Vagina (tissue), 2 donors: Measurements from ENCODE around the gene INPP5K. TPM values are rescaled to one million over a fixed set of nuclear protein-coding genes. Genes with fewer than 3 reads are reported as not detected.

ENCODE experiments used
- DNase-seq, 2 donors: peaks; one replicate each; pipeline ENCODE4 v3.0.0-alpha.2; 2017; ENCODE audit errors: extremely low spot score in 2 of 2
- H3K27ac ChIP-seq: fragments of 200-600 bp; sonication (generic); one replicate; pipeline ENCODE4 v1.5.1; 2019
- H3K27me3 ChIP-seq: fragments of 200-600 bp; sonication (generic); one replicate; pipeline ENCODE4 v1.5.1; 2019
- H3K36me3 ChIP-seq, 2 donors: fragments of 200-600 bp; sonication (generic); one replicate each; pipeline ENCODE4 v1.5.1; 2017 to 2019
- H3K4me1 ChIP-seq: fragments of 200-600 bp; sonication (generic); one replicate; pipeline ENCODE4 v1.5.1; 2019
- H3K4me3 ChIP-seq, 2 donors: fragments of 200-600 bp; sonication (generic); 1 replicate in 1 of 2; 2 replicates in 1 of 2; pipeline ENCODE4 v1.5.1; 2016 to 2019
- H3K9me3 ChIP-seq: fragments of 200-600 bp; sonication (generic); one replicate; pipeline ENCODE4 v1.5.1; 2019
- POLR2A ChIP-seq, 2 donors: fragments of 450-650 bp; IDR thresholded peaks; one replicate each; pipeline ENCODE4 v1.6.1; 2017; ENCODE audit warnings: antibody characterized with exemption in 2 of 2, mild to moderate bottlenecking in 2 of 2, moderate library complexity in 2 of 2
- POLR2AphosphoS5 ChIP-seq, 2 donors: sonication (generic); formaldehyde crosslinking; IDR thresholded peaks; one replicate each; pipeline ENCODE4 v1.9.0; 2017; ENCODE audit warnings: antibody characterized with exemption in 2 of 2, mild to moderate bottlenecking in 2 of 2, low read depth in 1 of 2; ENCODE audit not compliant: insufficient read depth in 1 of 2
- intact Hi-C: fragments of 100-400 bp; cut with DNase I; formaldehyde crosslinking; loops from one replicate; pipeline ENCODE4 v1.15.1; 2023
- total RNA-seq: library from RNA; depleted of rRNA; stranded (reverse); fragments of >200 nt; gene quantifications from one replicate; pipeline ENCODE4 v1.2.3, GENCODE V29; 2016
- TF ChIP-seq, protein P1 (sequence below), 3 experiments: fragments of 450-650 bp in 2 of 3; fragments of 200-600 bp in 1 of 3; sonication (generic) in 1 of 3; IDR thresholded peaks; one replicate each; pipeline ENCODE4 v1.5.1; 2017 to 2019; ENCODE audit warnings: antibody characterized with exemption in 3 of 3, mild to moderate bottlenecking in 2 of 3, moderate library complexity in 2 of 3

Gene INPP5K
- total RNA-seq, 1 donor from 2014 or later = 96.0 TPM

GRCh38 chr17:1546292-1546922 lies 30.0 kb upstream of the INPP5K start:
- DNase-seq = no peak
- Histone ChIP-seq H3K9me3 (no peaks in the 10 kb centered on the region), H3K4me1 (peaks cover 6% of the 10 kb centered on the region), H3K4me3 (no peak overlapping the region), H3K27ac (no peak overlapping the region), H3K27me3 (no peaks in the 10 kb centered on the region), H3K36me3 (peaks cover 2 to 56% of the 10 kb centered on the region in 2 donors)
- TF ChIP-seq POLR2AphosphoS5 (IDR thresholded peaks at IDR 0.05; ENCODE audit: insufficient read depth in 1 of 2, low read depth in 1 of 2) (no peak), POLR2A (IDR thresholded peaks at IDR 0.05) (no peak)
- TF ChIP-seq, protein P1, sequence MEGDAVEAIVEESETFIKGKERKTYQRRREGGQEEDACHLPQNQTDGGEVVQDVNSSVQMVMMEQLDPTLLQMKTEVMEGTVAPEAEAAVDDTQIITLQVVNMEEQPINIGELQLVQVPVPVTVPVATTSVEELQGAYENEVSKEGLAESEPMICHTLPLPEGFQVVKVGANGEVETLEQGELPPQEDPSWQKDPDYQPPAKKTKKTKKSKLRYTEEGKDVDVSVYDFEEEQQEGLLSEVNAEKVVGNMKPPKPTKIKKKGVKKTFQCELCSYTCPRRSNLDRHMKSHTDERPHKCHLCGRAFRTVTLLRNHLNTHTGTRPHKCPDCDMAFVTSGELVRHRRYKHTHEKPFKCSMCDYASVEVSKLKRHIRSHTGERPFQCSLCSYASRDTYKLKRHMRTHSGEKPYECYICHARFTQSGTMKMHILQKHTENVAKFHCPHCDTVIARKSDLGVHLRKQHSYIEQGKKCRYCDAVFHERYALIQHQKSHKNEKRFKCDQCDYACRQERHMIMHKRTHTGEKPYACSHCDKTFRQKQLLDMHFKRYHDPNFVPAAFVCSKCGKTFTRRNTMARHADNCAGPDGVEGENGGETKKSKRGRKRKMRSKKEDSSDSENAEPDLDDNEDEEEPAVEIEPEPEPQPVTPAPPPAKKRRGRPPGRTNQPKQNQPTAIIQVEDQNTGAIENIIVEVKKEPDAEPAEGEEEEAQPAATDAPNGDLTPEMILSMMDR (IDR thresholded peaks at IDR 0.05) = no peak
- intact Hi-C loops = no loop called here

DNA sequence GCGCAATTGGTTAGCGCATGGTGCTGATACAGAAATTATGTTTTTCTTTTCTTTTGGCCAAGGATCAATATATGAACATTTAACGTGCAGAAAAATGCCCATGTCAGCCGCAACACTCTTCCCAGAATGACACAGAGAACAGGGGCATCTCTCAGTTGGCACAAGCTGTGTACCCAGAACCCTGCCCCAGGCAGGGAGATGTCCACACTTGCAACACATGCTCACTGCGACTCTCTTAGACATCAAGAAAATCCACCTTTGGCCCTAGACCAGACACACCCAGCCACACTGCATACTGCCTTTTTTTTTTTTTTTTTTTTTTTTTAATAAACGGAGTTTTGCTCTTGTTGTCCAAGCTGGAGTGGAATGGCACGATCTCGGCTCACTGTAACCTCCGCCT lies 29.2 kb upstream of the INPP5K start:
- no peaks in the 10 kb centered on the region for H3K27me3 ChIP-seq
- no peak for DNase-seq

GRCh38 chr17:1542316-1542715 lies 25.9 kb upstream of the INPP5K start:
- no peaks in the 10 kb centered on the region for H3K27me3 ChIP-seq
- H3K4me1 ChIP-seq = peaks cover 6% of the 10 kb centered on the region
- H3K27ac ChIP-seq = no peak overlapping the region
- DNase-seq = no peak
- no peak for TF ChIP-seq POLR2AphosphoS5 (IDR thresholded peaks at IDR 0.05; ENCODE audit: insufficient read depth in 1 of 2, low read depth in 1 of 2)
- TF ChIP-seq, protein P1 (IDR thresholded peaks at IDR 0.05) = no peak
- no peak for TF ChIP-seq POLR2A (IDR thresholded peaks at IDR 0.05)
- no peak overlapping the region for H3K4me3 ChIP-seq
- intact Hi-C loops = no loop called here
- no peaks in the 10 kb centered on the region for H3K9me3 ChIP-seq
- H3K36me3 ChIP-seq = peaks cover 10 to 66% of the 10 kb centered on the region in 2 donors

More for the DNA sequence above, 29.2 kb upstream of the INPP5K start:
- Histone ChIP-seq H3K9me3 (no peaks in the 10 kb centered on the region), H3K36me3 (peaks cover 10 to 60% of the 10 kb centered on the region in 2 donors), H3K4me1 (peaks cover 6% of the 10 kb centered on the region), H3K4me3 (no peak overlapping the region), H3K27ac (no peak overlapping the region)
- intact Hi-C loops = no loop called here
- peak in 1 of 2 donors; percentile 34 for TF ChIP-seq POLR2AphosphoS5 (IDR thresholded peaks at IDR 0.05; ENCODE audit: insufficient read depth in 1 of 2, low read depth in 1 of 2)
- TF ChIP-seq POLR2A (IDR thresholded peaks at IDR 0.05) = no peak

DNA sequence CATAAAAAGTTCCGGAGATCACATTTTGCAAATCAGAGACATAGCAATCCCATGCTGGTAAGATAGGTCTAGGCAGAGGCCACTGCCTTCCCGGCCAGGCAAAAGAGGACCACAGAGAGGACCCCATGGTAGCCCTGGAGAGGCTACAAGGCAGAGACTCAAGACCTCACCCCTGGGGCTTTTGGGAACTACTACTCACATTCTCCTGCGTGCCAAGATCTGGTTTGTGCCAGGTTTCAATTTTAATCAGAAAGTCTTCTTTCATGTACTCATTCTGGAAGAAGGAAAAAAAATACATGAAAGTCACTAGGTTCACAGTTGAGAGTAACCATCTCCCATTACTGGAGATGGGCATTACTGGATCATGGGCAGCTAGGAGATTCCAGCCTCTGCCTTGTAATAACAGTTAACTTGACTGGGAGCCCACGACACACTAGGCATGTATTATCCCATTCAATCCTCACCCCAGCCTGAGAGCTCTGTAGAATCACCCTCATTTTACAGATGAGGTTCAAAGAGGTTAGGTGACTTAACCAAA lies 25.0 kb upstream of the INPP5K start:
- Histone ChIP-seq H3K27ac (no peak overlapping the region), H3K4me3 (no peak overlapping the region), H3K27me3 (no peaks in the 10 kb centered on the region), H3K4me1 (peaks cover 6% of the 10 kb centered on the region), H3K9me3 (no peaks in the 10 kb centered on the region), H3K36me3 (peaks cover 10 to 73% of the 10 kb centered on the region in 2 donors)
- no peak for DNase-seq
- no peak for TF ChIP-seq POLR2A (IDR thresholded peaks at IDR 0.05)
- TF ChIP-seq POLR2AphosphoS5 (IDR thresholded peaks at IDR 0.05; ENCODE audit: insufficient read depth in 1 of 2, low read depth in 1 of 2) = no peak
- TF ChIP-seq, protein P1 (IDR thresholded peaks at IDR 0.05) = no peak
- intact Hi-C loops = no loop called here

GRCh38 chr17:1539811-1540210 lies 23.4 kb upstream of the INPP5K start:
- H3K9me3 ChIP-seq = no peaks in the 10 kb centered on the region
- peaks cover 10 to 80% of the 10 kb centered on the region in 2 donors for H3K36me3 ChIP-seq
- no peak overlapping the region for H3K27ac ChIP-seq
- no peak overlapping the region for H3K4me3 ChIP-seq
- intact Hi-C loops = no loop called here
- peaks cover 3% of the 10 kb centered on the region for H3K4me1 ChIP-seq
- H3K27me3 ChIP-seq = no peaks in the 10 kb centered on the region
- DNase-seq = no peak
- TF ChIP-seq, protein P1 (IDR thresholded peaks at IDR 0.05) = no peak
- no peak for TF ChIP-seq POLR2A (IDR thresholded peaks at IDR 0.05)
- TF ChIP-seq POLR2AphosphoS5 (IDR thresholded peaks at IDR 0.05; ENCODE audit: insufficient read depth in 1 of 2, low read depth in 1 of 2) = no peak
